Measurements from ENCODE around the gene ABI3BP.
A peak's percentile ranks its signal among the peaks of the same experiment; 100 is the strongest.

The ABI3BP gene

DNA sequence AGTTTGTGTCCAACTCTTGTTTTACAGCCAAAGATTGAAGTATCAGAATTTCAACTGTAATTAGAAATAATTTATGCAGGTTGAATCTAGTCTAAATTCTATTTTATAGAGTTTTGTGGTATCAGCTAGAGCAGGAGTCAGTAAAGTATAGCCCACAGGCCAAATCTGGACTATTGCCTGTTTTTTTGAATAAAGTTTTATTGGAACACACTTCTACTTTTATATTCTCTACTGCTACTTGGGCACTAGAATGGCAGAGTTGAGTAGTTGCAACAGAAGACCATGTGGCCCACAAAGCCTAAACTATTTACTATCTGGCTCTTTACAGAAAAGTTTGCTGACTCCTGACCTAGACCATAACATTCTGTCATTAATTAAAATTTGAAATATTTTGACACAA, 247.6 kb downstream of the ABI3BP start:
- DNase-seq (ENCODE audit: insufficient read length, low spot score) (no peak), FAIRE-seq (no peak)

DNA sequence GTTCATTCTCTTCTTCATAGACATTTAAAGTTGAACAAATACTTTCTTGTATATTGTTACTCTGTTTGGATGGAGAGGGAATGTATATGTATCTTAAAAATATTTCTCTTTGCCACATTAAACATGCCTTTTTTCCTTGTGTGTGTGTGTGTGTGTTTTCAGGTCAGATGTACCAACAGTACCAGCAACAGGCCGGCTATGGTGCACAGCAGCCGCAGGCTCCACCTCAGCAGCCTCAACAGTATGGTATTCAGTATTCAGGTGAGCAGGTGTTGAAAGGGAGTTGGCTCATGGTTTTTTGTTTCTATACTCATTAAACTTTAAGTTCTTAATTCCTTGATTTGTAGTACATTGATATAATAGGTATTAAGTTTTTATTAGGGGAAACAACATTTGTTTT, 248.6 kb downstream of the ABI3BP start:
- DNase-seq (ENCODE audit: insufficient read length, low spot score) = no peak
- no peak for FAIRE-seq

DNA sequence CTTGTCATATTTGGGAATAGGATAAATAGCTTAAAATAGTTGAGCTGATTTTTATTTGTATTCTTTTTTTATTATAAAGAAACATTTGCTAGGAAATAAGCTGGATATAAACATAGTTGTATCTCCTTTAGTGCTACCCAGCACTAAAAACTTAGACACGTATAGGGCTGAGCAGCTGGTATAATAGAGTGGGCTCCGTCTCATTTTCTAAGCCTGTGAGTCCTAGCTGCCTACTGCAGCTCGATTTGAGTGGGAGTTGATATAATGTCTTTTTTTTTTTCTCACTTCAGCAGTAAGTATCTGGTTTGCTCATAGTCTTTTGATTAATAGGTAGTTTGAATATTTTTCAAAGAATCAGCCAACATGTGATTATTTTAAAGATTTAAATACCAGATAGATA, 249.7 kb downstream of the ABI3BP start:
- DNase-seq (ENCODE audit: insufficient read length, low spot score) = no peak
- FAIRE-seq = no peak

DNA sequence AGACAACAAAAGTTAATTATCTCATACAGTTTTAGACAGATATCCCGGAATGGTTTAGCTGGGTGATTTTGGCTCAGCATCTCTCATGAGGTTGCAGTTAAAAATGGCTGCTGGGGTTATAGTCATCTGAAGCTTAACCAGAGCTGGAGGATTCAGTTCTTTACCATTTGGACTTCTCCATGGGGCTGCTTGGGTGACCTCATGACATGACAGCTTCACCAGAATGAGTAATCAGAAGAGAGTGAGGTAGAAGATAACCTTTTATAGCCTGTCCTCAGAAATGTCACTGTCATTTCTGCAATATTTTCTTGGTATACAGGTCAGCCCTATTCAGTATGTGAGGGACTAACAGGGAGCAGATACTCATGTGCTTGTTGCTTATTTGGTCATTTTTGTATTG, 253.0 kb downstream of the ABI3BP start:
- no peak for DNase-seq (ENCODE audit: insufficient read length, low spot score)
- no peak for FAIRE-seq

DNA sequence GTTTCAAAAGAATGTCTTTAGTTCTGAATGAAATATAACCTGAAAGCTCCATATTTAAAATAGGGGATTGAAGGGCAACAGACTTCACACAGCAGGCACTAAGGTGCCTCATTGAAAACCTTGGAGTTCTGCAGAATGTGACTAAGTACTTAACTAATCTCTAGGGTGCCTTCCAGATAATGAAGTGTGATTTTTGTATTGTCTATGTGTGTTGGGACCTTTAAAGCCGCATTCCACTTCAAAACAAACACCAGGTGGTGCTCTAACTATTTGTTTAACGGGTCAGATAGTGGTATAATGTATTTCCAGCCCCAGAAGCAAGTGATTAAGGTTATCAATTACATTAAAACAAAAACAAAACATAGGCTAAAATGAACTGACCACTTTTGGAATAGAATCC, 255.9 kb downstream of the ABI3BP start:
- DNase-seq (ENCODE audit: insufficient read length, low spot score) = peak; percentile 3
- FAIRE-seq = no peak

DNA sequence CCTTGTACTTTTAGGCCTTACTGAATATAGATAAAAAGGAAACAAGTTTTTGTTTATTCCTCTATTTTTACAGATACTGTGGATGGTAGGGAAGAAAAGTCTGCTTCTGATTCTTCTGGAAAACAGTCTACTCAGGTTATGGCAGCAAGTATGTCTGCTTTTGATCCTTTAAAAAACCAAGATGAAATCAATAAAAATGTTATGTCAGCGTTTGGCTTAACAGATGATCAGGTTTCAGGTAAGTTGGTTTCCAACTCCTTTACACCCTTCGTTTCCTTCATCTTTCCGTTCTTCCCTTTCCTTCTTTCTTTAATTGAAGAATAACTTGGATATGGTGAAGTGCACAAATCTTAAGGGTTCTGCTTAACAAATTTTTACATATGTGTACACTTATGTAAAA, 260.8 kb downstream of the ABI3BP start:
- DNase-seq (ENCODE audit: insufficient read length, low spot score) (no peak), FAIRE-seq (no peak)

DNA sequence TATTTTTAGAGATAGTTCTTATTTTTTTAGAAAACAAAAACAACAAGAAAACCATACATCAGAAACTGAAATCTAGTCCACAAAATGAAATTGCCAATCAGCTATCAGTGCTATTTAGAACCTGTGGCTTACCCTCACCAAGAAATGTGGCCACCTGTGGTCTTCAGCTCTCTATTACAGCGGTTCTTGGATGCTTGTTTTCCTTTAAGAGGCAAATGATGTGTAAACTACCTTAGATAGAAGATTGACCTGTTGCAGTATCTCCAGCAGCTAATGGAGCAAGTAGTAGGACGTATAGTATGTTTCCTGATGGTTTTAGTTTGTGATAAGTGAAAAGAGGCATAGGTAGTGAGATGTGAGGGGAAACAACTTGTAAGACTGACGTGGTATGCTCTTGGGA, 262.7 kb downstream of the ABI3BP start:
- FAIRE-seq = no peak
- DNase-seq (ENCODE audit: insufficient read length, low spot score) = no peak

DNA sequence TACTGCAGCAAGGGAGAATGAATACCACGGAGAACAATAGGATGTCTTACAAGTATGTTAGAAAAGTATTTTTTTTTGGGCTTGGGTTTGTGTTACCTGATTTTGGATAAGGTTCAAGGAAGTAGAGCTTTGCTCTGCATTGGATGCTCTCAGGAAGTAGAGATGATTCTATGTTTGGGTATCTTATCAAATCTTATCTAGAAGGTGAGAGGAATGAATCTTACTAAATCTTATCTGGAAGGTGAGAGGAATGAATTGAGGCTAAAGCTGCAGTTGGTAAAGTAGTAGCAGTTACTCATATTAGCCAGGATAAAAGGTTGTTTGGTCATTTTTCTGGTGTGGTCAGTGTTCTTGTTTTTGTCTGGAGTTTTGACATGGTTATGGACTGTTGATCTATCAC, 266.5 kb downstream of the ABI3BP start:
- DNase-seq (ENCODE audit: insufficient read length, low spot score) = no peak
- no peak for FAIRE-seq

DNA sequence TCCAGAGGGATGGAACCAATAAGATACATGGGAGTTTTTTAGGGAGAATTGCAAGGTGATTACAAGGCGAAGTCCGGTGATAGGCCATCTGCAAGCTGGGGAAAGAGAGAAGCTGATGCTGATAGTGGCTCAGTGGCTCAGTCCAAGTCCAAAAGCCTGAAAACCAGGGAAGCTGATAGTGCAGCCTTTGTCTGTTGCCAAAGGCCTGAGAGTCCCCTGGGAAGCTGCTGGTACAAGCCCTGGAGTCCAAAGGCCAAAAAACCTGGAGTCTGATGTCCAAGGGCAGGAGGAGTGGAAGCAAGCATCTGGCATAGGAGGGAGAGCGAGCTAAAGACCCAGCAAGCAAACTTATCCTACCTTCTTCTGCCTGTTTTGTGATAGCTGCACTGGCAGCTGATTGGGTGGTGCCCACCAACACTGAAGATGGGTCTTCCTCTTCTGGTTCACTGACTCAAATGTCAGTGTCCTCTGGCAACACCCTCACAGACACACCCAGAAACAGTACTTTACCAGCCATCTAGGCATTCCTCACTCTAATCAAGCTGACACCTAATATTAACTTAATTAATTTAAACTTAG, 267.2 kb downstream of the ABI3BP start:
- no peak for DNase-seq (ENCODE audit: insufficient read length, low spot score)
- no peak for FAIRE-seq

DNA sequence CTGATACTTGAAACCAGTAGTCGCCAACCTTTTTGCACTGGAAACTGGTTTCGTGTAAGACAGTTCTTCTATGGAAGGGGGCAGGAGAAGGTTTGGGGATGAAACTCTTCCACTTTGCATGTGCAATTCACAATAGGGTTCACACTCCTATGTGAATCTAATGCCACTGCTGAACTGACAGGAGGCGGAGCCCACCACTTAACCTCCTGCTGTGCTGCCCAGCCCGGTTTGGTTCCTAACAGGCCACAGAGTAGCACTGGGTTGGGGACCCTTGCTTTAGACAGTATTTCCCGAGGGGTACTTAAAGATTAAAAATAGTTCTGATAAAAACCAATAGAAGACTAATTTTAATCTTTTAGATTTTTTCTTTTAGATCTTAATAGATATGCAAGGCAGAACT, 272.8 kb downstream of the ABI3BP start:
- no peak for DNase-seq (ENCODE audit: insufficient read length, low spot score)
- no peak for FAIRE-seq

DNA sequence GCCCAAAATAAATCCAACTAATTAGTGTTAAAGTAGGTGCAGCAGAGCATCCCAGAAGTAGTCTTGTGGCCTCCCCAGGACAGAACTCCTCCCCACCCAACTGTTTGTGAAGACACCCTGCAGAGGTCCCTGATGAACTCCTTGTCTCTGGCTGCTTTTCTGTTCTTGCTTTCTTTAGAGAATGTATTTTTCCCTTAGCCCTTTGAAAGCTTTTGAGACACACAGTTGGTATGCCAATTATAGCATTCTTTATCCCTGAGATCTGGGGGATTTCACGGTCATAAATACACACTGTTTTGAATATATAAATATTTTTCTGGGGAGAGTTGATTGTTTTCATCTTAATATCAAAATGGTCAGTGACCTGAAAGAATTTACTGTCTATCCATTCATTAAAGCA, 274.1 kb downstream of the ABI3BP start:
- FAIRE-seq (no peak), DNase-seq (ENCODE audit: insufficient read length, low spot score) (no peak)

DNA sequence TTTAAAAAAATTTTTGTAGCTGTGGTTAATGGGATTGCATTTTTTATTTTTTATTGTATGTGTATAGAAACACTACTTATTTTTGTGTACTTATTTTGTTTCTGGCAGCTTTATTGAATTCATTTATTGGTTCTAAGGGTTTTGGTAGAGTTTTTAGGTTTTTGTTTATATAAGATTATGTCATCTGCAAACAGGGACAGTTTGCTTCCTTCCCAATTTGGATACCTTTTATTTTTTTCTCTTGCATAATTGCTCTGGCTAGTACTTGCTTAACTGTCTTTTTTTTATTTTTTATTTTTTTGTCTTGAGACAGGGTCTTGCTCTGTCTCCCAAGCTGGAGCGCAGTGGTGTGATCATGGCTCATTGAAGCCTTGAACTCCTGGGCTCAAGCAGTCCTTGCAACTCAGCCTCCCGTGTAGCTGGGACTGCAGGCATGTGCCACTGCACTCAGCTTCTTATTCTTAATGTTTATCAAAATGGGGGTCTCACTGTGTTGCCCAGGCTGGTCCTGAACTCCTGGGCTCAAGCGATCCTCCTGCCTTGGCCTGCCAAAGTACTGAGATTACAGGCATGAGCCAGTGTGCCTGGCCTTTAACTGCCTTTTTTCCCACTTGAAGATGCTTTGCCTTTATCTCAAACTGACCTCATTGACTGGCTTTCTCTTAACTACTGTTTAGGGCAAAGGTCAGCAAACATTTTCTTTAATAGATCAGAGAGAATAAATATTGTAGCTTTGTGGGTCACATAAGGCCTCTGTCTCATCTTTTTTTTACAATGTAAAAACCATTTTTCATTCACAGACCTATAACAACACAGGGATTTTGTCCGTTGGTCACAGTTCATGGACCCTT, 275.4 kb downstream of the ABI3BP start:
- DNase-seq (ENCODE audit: insufficient read length, low spot score) (no peak), FAIRE-seq (no peak)

DNA sequence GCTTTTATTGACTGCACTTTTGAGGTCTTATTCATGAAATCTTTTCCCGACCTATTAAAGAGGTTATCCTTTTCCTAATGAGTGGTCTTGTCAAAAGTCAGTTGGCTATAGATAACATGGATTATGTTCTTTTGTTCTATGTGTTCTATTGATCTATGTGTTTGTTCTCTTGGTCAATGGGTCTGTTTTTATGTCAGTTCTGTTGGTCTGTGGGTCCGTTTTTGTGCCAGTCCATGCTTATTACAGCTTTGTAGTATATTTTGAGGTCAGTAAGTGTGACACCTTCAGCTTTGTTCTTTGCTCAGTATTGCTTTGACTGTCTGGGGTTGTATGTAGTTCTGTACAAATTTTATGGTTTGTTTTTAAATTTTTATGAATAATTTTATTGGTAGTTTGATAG, 276.2 kb downstream of the ABI3BP start:
- no peak for DNase-seq (ENCODE audit: insufficient read length, low spot score)
- FAIRE-seq = no peak

DNA sequence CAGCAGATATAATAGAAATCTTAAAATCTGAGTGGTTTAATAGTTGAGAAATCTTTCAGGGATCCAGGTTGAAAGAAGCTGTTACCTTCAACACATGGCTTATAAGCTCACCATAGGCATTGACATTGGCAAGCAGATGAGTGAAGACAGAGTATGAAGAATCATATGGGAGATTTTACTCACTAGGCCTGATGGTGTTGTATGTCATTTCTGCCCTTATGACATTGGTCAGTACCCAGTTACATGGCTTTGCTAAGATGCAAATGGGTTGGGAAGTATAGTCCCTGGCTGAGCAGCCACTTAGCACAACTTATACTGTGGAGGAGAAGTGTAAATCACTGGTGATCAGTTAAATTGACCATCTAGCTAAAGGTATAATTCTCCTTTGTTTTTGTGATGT, 278.0 kb downstream of the ABI3BP start:
- FAIRE-seq = no peak

DNA sequence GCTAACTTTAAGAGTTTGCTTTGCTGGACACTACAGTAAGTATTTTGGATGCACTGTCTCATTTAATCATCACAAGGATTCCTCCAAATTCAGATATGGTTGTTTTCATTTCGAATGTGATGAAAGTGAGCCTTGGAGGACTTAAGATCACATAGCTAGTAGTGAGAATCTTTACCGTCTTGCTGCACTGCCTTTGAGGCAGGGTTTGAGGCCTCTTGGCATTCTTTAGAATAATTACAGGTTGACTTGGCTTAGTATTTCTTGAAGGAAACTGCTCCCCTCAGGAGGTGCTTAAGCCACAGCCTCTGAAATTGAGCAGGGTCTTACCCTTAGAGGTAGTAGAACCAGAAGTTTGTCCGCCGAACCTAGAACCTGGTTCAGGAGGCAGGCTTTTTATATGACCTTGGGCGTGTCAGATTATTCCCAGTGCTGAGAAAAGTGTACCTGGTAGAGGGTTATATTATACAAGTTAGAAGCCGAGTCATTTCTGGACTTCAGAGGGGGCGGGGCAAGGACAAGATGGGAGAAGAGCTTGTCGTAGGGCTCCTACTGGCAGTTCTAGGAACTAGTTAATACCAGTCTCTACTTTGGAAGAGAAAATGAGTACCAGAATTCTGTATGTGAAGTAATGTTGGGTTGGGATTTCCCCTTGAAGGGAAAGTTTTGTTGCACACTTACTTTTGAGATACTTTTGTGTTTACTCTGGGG, 282.8 kb downstream of the ABI3BP start:
- no peak for FAIRE-seq

More for the DNA sequence above, 278.0 kb downstream of the ABI3BP start:
- DNase-seq (ENCODE audit: insufficient read length, low spot score) = no peak

DNA sequence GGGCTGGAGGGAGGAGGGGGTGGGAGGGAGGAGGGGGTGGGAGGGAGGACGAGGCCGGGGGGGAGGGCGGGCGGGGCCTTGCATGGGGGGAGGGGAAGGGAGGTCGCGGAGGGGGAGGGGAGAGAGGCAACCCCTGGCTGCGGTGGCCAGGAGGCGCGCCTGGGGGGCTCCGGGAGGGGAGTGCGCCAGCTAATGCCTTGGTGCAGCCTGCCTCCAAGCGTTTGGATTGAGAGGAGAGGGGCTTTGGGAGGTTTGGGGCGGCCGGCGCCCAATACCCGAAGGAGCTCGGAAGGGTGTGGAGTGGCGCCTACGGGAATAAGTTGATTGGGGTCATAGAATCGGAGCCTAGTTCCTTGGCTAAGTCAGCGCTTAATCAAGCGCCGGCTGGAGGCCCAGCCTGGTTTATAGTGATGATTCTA, 283.4 kb downstream of the ABI3BP start:
- FAIRE-seq (no peak), DNase-seq (ENCODE audit: insufficient read length, low spot score) (peak; percentile 19)

More for the DNA sequence above, 282.8 kb downstream of the ABI3BP start:
- peak; percentile 45 for DNase-seq (ENCODE audit: insufficient read length, low spot score)

DNA sequence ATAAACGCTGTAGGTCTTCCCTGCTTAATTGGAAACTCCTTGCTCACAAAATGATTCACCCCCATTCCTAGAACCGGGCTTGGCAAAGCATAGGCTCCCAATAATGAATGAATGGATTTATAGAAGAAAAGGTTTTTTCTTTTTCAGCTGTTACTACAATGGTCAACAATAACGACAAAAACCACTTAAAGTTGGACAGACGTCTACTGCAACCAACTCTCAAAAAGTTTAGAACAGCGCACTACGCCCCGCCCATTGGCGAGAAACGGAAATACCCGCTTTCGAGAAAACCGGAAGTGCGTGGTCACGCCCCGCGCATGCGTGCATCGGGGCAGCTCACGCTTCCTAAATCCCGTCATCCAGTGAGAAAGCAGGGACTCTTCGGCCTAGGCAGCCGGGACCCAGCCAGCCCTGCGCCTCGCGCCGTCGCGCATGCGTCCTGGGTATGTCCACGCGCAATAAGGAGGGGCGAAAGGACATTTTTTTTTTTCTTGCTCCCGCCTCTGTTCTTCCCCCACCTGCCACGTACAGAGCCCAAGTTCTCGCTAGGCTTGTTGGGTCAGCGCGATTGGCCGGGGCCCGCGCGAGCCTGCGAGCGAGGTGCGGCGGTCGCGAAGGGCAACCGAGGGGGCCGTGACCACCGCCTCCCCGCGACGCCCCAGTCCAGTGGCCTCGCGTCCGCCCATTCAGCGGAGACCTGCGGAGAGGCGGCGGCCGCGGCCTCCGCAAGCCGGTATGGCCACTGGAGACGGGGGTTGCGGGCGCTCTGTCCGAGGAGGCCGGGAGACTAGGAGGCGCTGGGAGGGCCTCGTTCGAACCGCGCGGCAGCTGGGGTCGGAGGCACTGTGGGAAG, 284.0 kb downstream of the ABI3BP start, which contains the start of gene TFG:
TSS of gene TFG (plus strand) at position 506 of the 853 bp plus-strand sequence. CDS start 4,192 bp downstream, outside the sequence.
- FAIRE-seq (peak; percentile 97), DNase-seq (ENCODE audit: insufficient read length, low spot score) (peak; percentile 99)

DNA sequence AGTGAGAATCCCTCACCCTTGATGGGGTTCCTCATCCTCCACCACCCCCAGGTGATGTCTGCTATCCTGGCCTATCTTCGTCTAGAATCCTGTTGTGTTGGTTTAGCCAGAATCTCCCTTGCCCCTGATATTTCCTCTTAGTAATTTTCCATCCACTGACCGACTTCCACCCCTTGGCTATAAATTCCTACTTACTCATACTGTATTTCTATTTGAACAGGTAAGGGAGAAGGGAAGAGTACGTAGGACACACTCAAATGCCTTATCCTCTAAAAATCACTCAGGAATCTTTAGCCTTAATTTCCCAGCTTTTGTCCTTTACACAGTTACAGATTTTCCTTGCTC, 284.6 kb downstream of the ABI3BP start:
- FAIRE-seq (no peak), DNase-seq (ENCODE audit: insufficient read length, low spot score) (no peak)

DNA sequence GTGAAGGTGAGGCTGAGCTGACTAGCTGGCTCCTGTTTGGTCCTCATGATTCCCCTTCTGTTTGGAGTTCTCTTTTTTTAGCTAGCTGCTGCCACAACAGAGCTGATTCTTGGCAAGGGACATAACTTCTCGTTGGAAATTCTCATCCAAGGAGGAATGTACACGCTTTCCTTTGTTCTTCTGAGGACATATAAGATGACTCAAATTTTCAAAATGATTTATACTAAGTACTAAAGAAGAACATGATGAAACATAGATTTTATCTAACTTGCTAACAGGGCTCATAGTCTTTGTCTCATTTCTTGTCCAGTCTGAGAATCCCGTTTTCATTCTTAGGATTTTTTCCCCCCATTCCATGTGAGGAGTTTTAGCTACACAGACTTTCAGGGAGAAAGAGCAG, 286.9 kb downstream of the ABI3BP start:
- DNase-seq (ENCODE audit: insufficient read length, low spot score) = no peak
- FAIRE-seq = no peak

DNA sequence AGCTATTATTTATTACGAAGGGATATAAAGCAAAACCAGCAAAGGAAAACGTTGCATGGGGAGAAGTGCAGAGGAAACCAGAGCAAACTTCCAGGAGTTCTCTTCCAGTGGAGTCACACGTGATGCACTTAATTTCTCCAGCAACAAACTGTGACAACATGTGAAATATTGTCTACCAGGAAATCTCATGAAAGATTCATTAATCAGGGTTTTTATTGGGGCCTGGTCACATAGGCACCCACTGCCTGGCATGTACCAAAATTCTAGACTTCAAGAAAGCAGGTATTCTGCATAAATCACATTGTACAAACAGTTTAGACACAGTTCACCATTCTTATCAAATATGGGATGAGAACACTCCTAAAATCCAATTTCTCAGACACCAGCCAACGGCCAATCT, 289.4 kb downstream of the ABI3BP start:
- DNase-seq (ENCODE audit: insufficient read length, low spot score) (no peak), FAIRE-seq (no peak)

DNA sequence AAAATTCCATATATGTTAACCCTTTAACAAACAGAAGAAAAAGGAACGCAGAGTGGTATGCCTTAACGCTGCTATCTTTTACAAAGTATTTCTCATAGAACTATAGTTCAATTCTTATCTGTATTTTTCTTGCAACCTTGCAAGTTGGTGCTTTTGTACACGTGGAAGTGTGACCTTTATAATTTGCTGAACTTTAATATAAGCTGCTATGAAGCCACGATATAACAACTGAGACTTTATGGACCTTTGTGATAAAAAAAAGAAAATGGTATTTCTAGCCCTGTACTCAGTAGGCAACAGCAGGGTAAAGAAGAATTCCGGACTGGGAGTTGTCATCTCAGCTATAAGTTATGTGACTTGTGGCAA, 290.3 kb downstream of the ABI3BP start:
- FAIRE-seq = no peak

More for the DNA sequence above, 290.3 kb downstream of the ABI3BP start:
- no peak for DNase-seq (ENCODE audit: insufficient read length, low spot score)

All from HTR-8/SVneo (cell line).